ENCODE results near the gene PCDHA2.
"Not testable (repeated sequence)": the region's sequence is repeated elsewhere in the genome, so short reads cannot be mapped to it uniquely, and the experiment has no call there.

The PCDHA2 gene

DNA sequence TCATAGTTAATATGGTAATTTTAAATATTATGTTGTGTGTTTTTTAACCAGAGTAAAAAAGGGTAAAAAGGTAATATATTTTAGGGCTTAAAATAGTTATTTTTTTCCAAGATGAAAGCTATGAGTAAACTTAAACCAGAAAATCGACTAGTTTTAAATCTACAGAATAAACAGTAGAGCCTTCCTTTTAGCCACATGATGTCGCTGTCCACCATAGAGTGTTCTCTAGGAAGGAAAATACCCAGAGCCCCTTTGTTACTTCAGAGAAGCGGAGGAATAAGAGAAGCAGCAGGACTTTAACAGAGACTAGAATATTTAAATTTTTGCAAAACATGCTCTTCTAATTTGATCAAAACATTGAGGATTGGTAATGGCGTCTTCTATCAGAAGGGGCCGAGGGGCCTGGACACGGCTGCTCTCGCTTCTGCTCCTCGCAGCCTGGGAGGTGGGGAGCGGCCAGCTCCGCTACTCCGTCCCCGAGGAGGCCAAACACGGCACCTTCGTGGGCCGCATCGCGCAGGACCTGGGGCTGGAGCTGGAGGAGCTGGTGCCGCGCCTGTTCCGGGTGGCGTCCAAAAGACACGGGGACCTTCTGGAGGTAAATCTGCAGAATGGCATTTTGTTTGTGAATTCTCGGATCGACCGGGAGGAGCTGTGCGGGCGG, at the start of gene PCDHA2:
PCDHA2 (plus strand) TSS at position 258 of the 664 bp plus-strand sequence.
- DNase-seq (ENCODE audit: low spot score): no peak

DNA sequence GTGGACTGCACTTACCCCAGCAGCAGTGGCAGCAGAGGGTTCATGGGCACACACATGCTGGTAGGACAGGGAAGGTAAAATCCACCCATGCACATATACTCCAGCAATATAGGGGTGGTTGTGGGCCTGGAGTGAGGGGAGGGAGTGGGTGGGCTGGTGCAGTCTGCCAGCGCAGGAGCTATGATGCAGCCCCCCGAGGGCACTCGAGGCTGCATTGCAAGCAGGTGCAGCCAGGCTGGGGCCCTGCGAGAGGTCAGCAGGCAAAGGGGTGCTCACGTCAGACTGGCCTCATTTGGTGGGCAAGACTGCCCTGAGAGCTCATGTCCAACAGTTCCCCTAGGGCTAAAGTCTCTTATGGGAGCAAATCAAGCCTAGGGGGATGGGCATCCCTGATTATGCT, 41.1 kb upstream of the PCDHA2 start:
- DNase-seq (ENCODE audit: low spot score): no peak

DNA sequence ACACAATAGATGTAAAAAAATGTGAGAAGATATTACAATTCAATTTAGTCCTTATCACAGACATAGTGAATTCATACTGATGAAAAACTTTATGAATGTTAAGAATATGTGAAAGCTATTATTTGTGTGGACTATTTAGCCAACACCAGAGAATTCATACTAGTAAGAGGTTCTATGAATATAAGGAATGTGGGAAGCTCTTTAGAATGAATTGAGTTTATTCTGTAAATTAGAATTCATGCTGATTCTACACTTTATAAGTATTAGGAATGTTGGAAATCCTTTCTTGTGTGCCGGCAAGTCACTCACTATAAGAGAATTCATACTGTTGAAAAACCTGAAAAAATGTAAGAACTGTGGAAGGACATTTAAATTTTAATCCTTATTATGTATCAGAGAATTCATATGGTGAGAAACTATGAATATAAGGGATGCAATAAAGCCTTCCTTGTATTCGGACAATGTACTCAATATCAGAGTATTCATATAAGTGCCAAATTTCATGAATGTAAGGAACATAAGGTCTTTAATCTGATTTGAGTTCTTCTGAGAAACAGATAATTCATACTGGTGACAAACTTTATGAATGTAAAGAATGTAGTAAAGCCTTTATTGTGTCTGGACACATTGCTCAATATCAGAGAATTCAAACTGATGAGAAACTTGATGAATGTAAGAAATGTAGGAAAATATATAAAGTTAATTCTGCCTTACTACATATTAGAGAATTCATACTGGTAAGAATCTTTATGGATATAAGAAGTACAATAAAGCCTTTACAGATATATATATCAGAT, 30.3 kb upstream of the PCDHA2 start:
- DNase-seq (ENCODE audit: low spot score): no peak

DNA sequence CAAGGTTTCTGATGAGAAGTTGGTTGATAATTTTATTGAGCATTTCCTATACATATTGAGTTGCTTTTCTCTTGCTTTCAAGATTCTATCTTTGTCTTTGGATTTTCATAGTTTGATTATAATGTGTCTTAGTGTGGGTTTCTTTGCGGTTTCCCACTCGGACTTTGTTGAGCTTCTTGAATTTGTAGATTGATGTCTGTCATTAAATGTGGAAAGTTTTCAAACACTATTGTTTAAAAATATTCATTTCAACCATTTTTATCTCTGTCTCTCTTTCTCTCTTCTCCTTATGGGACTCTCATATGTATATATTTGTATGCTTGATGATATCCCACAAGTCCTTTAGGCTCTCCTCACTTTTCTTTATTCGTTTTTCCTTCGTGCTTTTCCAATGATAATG, 27.2 kb upstream of the PCDHA2 start:
- no peak for DNase-seq (ENCODE audit: low spot score)

DNA sequence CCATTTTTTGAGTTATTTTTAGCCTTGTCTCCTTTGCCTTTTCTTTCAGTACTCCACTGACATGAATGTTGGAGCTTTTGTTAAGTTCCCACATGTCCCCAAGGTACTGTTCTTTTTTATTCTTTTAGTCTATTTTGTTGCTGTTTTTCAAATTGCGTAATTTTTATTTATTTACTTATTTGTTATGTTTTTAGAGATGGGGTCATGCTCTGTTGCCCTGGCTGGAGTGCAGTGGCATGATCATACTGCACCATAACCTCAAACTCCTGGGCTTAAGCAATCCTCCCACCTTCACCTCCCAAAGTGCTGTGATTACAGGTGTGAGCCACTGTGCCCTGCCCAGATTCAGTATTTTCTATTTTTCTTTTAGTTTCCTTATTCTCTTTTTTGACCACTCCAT, 14.1 kb upstream of the PCDHA2 start:
- DNase-seq (ENCODE audit: low spot score): no peak

DNA sequence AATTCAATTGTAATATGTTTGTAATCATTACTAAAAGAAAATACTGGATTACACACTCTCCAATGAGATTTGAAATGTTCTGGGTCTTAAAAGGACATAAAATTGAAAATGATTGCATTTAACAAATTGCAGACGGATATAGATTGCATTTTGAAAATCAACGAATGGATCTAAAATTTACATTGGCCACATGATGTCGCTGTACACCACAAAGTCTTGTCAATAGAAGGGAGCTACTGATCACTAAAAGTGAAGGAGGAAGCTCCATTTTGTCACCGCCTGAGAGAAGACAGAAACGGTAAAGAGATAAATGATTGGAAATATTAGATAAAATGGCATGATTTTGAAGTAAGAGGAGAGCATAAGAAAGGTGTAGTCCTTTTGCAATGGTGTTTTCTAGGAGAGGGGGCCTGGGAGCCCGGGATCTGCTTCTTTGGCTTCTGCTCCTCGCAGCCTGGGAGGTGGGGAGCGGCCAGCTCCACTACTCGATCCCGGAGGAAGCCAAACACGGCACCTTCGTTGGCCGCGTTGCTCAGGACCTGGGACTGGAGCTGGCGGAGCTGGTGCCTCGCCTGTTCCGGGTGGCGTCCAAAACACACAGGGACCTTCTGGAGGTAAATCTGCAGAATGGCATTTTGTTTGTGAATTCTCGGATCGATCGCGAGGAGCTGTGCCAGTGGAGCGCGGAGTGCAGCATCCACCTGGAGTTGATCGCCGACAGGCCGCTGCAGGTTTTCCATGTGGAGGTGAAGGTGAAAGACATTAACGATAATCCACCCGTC, 8.6 kb upstream of the PCDHA2 start, which contains the start of gene PCDHA1:
PCDHA1 (plus strand) TSS at position 236 of the 782 bp plus-strand sequence.
- no peak for DNase-seq (ENCODE audit: low spot score)

DNA sequence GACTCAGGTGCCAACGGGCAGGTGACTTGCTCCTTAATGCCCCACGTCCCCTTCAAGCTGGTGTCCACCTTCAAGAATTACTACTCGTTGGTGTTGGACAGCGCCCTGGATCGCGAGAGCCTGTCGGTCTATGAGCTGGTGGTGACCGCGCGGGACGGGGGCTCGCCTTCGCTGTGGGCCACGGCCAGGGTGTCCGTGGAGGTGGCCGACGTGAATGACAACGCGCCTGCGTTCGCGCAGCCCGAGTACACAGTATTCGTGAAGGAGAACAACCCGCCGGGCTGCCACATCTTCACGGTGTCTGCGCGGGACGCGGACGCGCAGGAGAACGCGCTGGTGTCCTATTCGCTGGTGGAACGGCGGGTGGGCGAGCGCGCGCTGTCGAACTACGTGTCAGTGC, 7.2 kb upstream of the PCDHA2 start:
- not testable (repeated sequence) for DNase-seq (ENCODE audit: low spot score)

DNA sequence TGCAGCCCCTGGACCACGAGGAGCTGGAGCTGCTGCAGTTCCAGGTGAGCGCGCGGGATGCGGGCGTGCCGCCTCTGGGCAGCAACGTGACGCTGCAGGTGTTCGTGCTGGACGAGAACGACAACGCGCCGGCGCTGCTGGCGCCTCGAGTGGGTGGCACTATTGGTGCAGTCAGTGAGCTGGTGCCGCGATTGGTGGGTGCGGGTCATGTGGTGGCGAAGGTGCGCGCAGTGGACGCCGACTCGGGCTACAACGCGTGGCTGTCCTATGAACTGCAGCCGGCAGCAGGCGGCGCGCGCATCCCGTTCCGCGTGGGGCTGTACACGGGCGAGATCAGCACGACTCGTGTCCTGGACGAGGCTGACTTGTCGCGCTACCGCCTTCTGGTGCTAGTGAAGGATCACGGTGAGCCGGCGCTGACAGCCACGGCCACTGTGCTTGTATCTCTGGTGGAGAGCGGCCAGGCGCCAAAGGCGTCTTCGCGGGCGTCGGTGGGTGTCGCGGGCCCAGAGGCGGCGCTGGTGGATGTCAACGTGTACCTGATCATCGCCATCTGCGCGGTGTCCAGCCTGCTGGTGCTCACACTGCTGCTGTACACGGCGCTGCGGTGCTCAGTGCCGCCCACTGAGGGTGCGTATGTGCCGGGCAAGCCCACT, 6.7 kb upstream of the PCDHA2 start:
- not testable (repeated sequence) for DNase-seq (ENCODE audit: low spot score)

DNA sequence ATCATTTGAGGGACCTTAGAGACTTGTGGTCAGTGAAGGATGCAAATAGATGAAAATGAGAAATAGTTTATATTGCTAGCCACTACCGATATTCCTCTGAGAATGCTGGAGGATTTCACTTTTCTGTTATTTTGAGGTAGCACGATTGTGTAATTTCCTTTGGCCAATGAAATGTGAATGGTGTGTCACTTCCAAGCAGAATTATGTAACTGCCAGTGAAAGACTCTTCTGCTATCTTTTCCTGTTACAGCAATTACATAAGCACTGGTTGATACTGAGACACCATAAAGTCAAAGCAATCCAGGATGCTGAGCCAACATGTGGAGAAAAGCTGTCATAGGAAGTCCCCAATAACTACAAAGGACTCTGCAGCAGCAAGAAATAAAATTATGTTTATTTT, 3.6 kb upstream of the PCDHA2 start:
- no peak for DNase-seq (ENCODE audit: low spot score)

DNA sequence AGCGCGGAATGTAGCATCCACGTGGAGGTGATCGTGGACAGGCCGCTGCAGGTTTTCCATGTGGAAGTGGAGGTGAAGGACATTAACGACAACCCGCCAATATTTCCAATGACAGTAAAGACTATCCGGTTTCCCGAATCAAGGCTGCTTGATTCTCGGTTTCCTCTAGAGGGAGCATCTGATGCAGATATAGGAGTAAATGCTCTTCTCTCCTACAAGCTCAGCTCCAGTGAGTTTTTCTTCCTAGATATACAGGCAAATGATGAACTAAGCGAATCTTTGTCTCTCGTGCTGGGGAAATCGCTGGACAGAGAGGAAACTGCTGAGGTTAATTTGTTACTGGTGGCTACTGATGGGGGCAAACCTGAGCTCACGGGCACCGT, 598 bp downstream of the PCDHA2 start:
- DNase-seq (ENCODE audit: low spot score): peak; percentile 19

DNA sequence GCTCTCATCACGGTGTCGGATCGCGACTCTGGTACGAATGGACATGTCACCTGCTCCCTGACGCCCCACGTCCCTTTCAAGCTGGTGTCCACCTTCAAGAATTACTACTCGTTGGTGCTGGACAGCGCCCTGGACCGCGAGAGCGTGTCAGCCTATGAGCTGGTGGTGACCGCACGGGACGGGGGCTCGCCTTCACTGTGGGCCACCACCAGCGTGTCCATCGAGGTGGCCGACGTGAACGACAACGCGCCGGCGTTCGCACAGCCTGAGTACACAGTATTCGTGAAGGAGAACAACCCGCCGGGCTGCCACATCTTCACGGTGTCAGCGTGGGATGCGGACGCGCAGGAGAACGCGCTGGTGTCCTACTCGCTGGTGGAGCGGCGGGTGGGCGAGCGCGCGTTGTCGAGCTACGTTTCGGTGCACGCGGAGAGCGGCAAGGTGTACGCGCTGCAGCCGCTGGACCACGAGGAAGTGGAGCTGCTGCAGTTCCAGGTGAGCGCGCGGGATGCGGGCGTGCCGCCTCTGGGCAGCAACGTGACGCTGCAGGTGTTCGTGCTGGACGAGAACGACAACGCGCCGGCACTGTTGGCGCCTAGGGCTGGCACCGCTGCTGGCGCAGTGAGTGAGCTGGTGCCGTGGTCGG, 1.5 kb downstream of the PCDHA2 start:
- not testable (repeated sequence) for DNase-seq (ENCODE audit: low spot score)

DNA sequence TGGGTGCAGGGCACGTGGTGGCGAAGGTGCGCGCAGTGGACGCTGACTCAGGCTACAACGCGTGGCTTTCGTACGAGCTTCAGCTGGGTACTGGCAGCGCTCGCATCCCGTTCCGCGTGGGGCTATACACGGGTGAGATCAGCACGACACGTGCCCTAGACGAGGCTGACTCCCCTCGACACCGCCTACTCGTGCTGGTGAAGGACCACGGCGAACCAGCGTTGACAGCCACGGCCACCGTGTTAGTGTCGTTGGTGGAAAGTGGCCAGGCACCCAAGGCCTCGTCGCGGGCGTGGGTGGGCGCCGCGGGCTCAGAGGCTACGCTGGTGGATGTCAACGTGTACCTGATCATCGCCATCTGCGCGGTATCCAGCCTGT, 2.1 kb downstream of the PCDHA2 start:
- no peak for DNase-seq (ENCODE audit: low spot score)

DNA sequence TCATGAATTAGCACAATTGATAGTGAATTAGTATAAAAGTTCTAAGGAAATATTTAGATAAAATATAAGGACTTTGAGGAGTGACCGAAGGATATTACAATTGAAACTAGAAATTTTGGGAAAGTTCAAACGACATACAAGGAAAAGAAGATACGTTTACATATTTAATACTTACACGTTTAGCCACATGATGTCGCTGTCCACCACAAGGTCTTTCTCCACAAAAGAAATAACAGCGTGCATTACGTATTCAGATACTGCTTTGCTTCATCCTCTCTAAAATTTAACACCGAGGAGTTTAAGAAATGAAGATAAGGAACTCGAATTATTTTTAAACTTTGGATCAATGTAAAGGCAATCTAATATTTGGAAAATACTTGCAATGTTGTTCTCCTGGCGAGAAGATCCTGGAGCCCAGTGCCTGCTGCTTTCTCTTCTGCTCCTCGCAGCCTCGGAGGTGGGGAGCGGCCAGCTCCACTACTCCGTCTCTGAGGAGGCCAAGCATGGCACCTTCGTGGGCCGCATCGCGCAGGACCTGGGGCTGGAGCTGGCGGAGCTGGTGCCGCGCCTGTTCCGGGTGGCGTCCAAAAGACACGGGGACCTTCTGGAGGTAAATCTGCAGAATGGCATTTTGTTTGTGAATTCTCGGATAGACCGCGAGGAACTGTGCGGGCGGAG, 6.3 kb downstream of the PCDHA2 start, which contains the start of gene PCDHA3:
PCDHA3 (plus strand) TSS at position 242 of the 678 bp plus-strand sequence.
- DNase-seq (ENCODE audit: low spot score): peak; percentile 9

DNA sequence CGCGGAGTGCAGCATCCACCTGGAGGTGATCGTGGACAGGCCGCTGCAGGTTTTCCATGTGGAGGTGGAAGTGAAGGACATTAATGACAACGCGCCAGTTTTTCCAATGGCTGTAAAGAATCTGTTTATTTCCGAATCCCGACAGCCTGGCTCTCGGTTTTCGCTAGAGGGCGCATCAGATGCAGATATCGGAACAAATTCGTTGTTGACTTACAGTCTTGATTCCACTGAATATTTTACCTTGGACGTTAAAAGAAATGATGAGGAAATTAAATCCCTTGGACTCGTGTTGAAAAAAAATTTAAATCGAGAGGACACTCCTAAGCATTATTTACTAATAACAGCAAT, 6.8 kb downstream of the PCDHA2 start:
- peak; percentile 17 for DNase-seq (ENCODE audit: low spot score)

DNA sequence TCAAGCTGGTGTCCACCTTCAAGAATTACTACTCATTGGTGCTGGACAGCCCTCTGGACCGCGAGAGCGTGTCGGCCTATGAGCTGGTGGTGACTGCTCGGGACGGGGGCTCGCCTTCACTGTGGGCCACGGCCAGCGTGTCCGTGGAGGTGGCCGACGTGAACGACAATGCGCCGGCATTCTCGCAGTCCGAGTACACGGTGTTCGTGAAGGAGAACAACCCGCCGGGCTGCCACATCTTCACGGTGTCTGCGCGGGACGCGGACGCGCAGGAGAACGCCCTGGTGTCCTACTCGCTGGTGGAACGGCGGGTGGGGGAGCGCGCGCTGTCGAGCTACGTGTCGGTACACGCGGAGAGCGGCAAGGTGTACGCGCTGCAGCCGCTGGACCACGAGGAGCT, 7.7 kb downstream of the PCDHA2 start:
- DNase-seq (ENCODE audit: low spot score): not testable (repeated sequence)

DNA sequence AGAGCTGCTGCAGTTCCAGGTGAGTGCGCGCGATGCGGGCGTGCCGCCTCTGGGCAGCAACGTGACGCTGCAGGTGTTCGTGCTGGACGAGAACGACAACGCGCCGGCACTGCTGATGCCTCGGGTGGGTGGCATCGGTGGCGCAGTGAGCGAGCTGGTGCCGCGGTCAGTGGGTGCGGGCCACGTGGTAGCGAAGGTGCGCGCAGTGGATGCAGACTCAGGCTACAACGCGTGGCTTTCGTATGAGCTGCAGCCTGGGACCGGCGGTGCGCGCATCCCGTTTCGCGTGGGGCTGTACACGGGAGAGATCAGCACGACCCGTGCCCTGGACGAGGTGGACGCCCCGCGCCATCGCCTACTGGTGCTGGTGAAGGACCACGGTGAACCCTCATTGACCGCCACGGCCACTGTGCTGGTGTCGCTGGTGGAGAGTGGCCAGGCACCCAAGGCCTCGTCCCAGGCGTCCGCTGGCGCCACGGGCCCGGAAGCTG, 8.2 kb downstream of the PCDHA2 start:
- DNase-seq (ENCODE audit: low spot score): no peak

DNA sequence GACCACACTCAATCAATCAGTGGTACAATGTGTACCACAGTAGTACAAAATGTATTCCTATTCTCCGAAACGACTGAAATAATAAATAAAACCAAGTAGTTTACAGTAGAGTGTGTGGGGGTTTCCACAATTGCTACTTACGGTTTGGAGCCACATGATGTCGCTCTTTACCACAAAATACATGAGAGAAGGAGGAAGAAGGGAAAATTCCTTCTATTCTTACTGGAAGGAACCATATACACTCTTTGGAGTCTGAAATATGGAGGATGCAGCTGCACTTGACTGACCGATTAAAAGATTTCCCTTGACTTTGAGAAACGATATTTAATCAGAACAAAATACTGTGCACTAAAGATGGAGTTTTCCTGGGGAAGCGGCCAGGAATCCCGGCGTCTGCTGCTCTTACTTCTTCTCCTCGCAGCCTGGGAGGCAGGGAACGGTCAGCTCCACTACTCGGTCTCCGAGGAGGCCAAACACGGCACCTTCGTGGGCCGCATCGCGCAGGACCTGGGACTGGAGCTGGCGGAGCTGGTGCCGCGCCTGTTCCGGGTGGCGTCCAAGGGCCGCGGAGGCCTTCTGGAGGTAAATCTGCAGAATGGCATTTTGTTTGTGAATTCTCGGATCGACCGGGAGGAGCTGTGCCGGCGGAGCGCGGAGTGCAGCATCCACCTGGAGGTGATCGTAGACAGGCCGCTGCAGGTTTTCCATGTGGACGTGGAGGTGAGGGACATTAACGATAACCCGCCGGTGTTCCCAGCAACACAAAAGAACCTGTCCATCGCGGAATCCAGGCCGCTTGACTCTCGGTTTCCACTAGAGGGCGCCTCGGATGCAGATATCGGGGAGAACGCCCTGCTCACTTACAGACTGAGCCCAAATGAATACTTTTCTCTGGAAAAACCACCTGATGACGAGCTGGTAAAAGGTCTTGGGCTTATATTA, 12.5 kb downstream of the PCDHA2 start, which contains the start of gene PCDHA4:
PCDHA4 (plus strand) TSS at position 235 of the 942 bp plus-strand sequence.
- peak; percentile 9 for DNase-seq (ENCODE audit: low spot score)

DNA sequence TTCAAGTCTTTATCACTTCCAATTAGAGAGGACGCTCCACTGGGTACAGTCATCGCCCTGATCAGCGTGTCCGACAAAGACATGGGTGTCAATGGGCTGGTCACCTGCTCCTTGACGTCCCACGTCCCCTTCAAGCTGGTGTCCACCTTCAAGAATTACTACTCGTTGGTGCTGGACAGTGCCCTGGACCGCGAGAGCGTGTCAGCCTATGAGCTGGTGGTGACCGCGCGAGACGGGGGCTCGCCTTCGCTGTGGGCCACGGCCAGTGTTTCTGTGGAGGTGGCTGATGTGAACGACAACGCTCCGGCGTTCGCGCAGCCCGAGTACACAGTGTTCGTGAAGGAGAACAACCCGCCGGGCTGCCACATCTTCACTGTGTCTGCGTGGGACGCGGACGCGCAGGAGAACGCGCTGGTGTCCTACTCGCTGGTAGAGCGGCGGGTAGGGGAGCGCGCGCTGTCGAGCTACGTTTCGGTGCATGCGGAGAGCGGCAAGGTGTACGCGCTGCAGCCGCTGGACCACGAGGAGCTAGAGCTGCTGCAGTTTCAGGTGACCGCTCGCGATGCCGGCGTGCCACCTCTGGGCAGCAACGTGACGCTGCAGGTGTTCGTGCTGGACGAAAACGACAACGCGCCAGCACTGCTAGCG, 13.7 kb downstream of the PCDHA2 start:
- DNase-seq (ENCODE audit: low spot score): not testable (repeated sequence)

DNA sequence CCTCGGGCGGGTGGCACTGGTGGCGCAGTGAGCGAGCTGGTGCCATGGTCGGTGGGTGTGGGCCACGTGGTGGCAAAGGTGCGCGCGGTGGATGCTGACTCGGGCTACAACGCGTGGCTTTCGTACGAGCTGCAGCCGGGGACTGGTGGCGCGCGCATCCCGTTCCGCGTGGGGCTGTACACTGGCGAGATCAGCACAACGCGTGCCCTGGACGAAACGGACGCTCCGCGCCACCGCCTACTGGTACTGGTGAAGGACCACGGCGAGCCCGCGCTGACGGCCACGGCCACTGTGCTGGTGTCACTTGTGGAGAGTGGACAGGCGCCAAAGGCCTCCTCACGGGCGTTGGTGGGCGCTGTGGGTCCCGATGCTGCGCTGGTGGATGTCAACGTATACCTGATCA, 14.2 kb downstream of the PCDHA2 start:
- DNase-seq (ENCODE audit: low spot score): no peak

All from hepatic stellate cell (primary cell).